H1 (cell line): ENCODE measurements around the gene NEDD9. TPM values are rescaled to one million over a fixed set of nuclear protein-coding genes. Genes with fewer than 3 reads are reported as not detected.

Experiments used
- CTCF ChIA-PET: fragments of 300-600 bp; sonication (Branson Sonifier 250); formaldehyde crosslinking; loops from one replicate; lab custom pipeline; 2021; ENCODE audit not compliant: partially characterized antibody; lab: Charles Lee
- POLR2A ChIA-PET: fragments of 300-600 bp; sonication (Branson Sonifier 250); formaldehyde crosslinking; loops from one replicate; lab custom pipeline; 2021; ENCODE audit warnings: inconsistent platforms; ENCODE audit not compliant: partially characterized antibody; lab: Charles Lee
- DNase-seq, 2 experiments: peaks; one replicate each; pipeline versions ENCODE4 v3.0.0 to v3.0.0-alpha.2; 2010 to 2022; ENCODE audit warnings: low spot score in 2 of 2, low read depth in 1 of 2, mixed read lengths in 1 of 2
- FAIRE-seq: peaks from 2 replicates; lab custom pipeline; 2011; peaks lifted over from hg19 to GRCh38; lab: Jason Lieb, UNC
- H2AFZ ChIP-seq: 2 replicates; pipeline ENCODE4 v1.8.1; 2012; ENCODE audit warnings: low read length, inconsistent platforms
- H2AK5ac ChIP-seq: 2 replicates; pipeline ENCODE4 v1.6.1; 2013; ENCODE audit warnings: low read depth, low read length
- H2BK120ac ChIP-seq: replicated peaks from 2 replicates; pipeline ENCODE3; 2013; ENCODE audit warnings: low read depth, low read length, inconsistent platforms
- H2BK12ac ChIP-seq: 2 replicates; pipeline ENCODE4 v1.6.1; 2013; ENCODE audit warnings: low read depth, low read length
- H2BK15ac ChIP-seq: 2 replicates; pipeline ENCODE4 v1.6.1; 2013; ENCODE audit warnings: low read length
- H2BK20ac ChIP-seq: 2 replicates; pipeline ENCODE4 v1.6.1; 2013; ENCODE audit warnings: low read length
- H2BK5ac ChIP-seq: 2 replicates; pipeline ENCODE4 v1.6.1; 2013; ENCODE audit warnings: low read depth, low read length
- H3K14ac ChIP-seq: 2 replicates; pipeline ENCODE4 v1.6.1; 2013; ENCODE audit warnings: inconsistent platforms; ENCODE audit not compliant: insufficient read length
- H3K18ac ChIP-seq: 2 replicates; pipeline ENCODE4 v1.6.1; 2013; ENCODE audit warnings: low read length; ENCODE audit errors: extremely low read depth
- H3K23ac ChIP-seq: 2 replicates; pipeline ENCODE4 v1.6.1; 2013; ENCODE audit warnings: inconsistent platforms; ENCODE audit not compliant: insufficient read length
- H3K23me2 ChIP-seq: 2 replicates; pipeline ENCODE4 v1.6.1; 2013; ENCODE audit warnings: low read depth, low read length
- H3K27ac ChIP-seq: 2 replicates; pipeline ENCODE4 v1.6.1; 2011; ENCODE audit warnings: low read depth, low read length, inconsistent platforms
- H3K27me3 ChIP-seq, 4 experiments: replicated peaks in 1 of 4; 1 replicate in 1 of 4; 2 replicates in 3 of 4; pipeline versions ENCODE4 v1.6.1 to v1.8.1; 2011 to 2013; ENCODE audit warnings: low read length in 3 of 4, mild to moderate bottlenecking in 3 of 4, inconsistent platforms in 2 of 4, mixed read lengths in 2 of 4, moderate library complexity in 1 of 4; ENCODE audit not compliant: control insufficient read depth in 3 of 4, insufficient read depth in 3 of 4; ENCODE audit errors: extremely low read depth in 1 of 4
- H3K36me3 ChIP-seq, 4 experiments: 2 replicates each; pipeline versions ENCODE4 v1.6.1 to v1.8.1; 2011 to 2013; ENCODE audit warnings: mild to moderate bottlenecking in 4 of 4, low read length in 3 of 4, moderate library complexity in 2 of 4, control low read depth in 1 of 4, inconsistent platforms in 1 of 4; ENCODE audit not compliant: insufficient read depth in 4 of 4, control insufficient read depth in 2 of 4
- H3K4ac ChIP-seq: replicated peaks from 2 replicates; pipeline ENCODE3; 2013; ENCODE audit warnings: low read length, low read depth, mixed read lengths, inconsistent platforms; ENCODE audit not compliant: insufficient read length
- H3K4me1 ChIP-seq, 4 experiments: replicated peaks in 1 of 4; 1 replicate in 1 of 4; 2 replicates in 3 of 4; pipeline versions ENCODE4 v1.6.1 to v1.8.1; 2011 to 2013; ENCODE audit warnings: low read length in 3 of 4, inconsistent platforms in 2 of 4, mixed read lengths in 1 of 4; ENCODE audit not compliant: insufficient read depth in 4 of 4, control insufficient read depth in 3 of 4
- H3K4me2 ChIP-seq, 2 experiments: 2 replicates each; pipeline versions ENCODE4 v1.6.1 to v1.8.1; 2011 to 2013; ENCODE audit warnings: low read depth in 2 of 2, low read length in 2 of 2, control low read depth in 1 of 2, inconsistent platforms in 1 of 2, mild to moderate bottlenecking in 1 of 2; ENCODE audit not compliant: insufficient read depth in 1 of 2
- H3K4me3 ChIP-seq, 4 experiments: fragments of 200-600, 300-600 bp in 1 of 4; sonication (generic), shearing (Covaris generic), sonication (Bioruptor Twin) in 1 of 4; 2 replicates each; pipeline versions ENCODE4 v1.5.1 to v1.8.1; 2011 to 2016; ENCODE audit warnings: low read length in 4 of 4, low read depth in 3 of 4, control low read depth in 2 of 4, inconsistent platforms in 2 of 4, mild to moderate bottlenecking in 2 of 4, mixed read lengths in 1 of 4, moderate library complexity in 1 of 4; ENCODE audit not compliant: insufficient read depth in 2 of 4; ENCODE audit errors: extremely low read depth in 1 of 4
- H3K56ac ChIP-seq: replicated peaks from 2 replicates; pipeline ENCODE3; 2013; ENCODE audit warnings: low read depth, mild to moderate bottlenecking, mixed read lengths, low read length, inconsistent platforms; ENCODE audit not compliant: insufficient read length
- H3K79me1 ChIP-seq: 2 replicates; pipeline ENCODE4 v1.6.1; 2013; ENCODE audit warnings: low read depth, low read length, control low read depth
- H3K79me2 ChIP-seq, 2 experiments: 2 replicates each; pipeline versions ENCODE4 v1.6.1 to v1.8.1; 2012 to 2013; ENCODE audit warnings: low read length in 2 of 2, mild to moderate bottlenecking in 2 of 2, inconsistent platforms in 1 of 2; ENCODE audit not compliant: insufficient read depth in 2 of 2, control insufficient read depth in 1 of 2
- H3K9ac ChIP-seq, 4 experiments: replicated peaks in 1 of 4; 1 replicate in 1 of 4; 2 replicates in 3 of 4; pipeline versions ENCODE4 v1.6.1 to v1.8.1; 2011 to 2013; ENCODE audit warnings: low read depth in 3 of 4, low read length in 3 of 4, control low read depth in 2 of 4, mild to moderate bottlenecking in 2 of 4, moderate library complexity in 2 of 4, inconsistent platforms in 1 of 4; ENCODE audit errors: extremely low read depth in 1 of 4
- H3K9me3 ChIP-seq, 2 experiments: 2 replicates each; pipeline versions ENCODE4 v1.6.1 to v1.8.1; 2012 to 2013; ENCODE audit warnings: mild to moderate bottlenecking in 2 of 2, moderate library complexity in 2 of 2, control low read depth in 1 of 2, inconsistent platforms in 1 of 2, low read depth in 1 of 2, low read length in 1 of 2, mixed read lengths in 1 of 2; ENCODE audit not compliant: insufficient read depth in 2 of 2
- H4K20me1 ChIP-seq, 2 experiments: replicated peaks in 1 of 2; 2 replicates each; pipeline versions ENCODE3 to v1.8.1; 2011 to 2013; ENCODE audit warnings: inconsistent platforms in 2 of 2, low read length in 2 of 2, mild to moderate bottlenecking in 1 of 2; ENCODE audit not compliant: insufficient read depth in 2 of 2, control insufficient read depth in 1 of 2
- H4K5ac ChIP-seq: 2 replicates; pipeline ENCODE4 v1.6.1; 2013; ENCODE audit warnings: low read length, low read depth, mixed read lengths, inconsistent platforms; ENCODE audit not compliant: insufficient read length
- H4K8ac ChIP-seq: 2 replicates; pipeline ENCODE4 v1.8.0; 2013; ENCODE audit warnings: mild to moderate bottlenecking, moderate library complexity, low read length, inconsistent platforms; ENCODE audit not compliant: insufficient read depth; ENCODE audit errors: extremely low read depth
- H4K91ac ChIP-seq: replicated peaks from 2 replicates; pipeline ENCODE3; 2013; ENCODE audit warnings: low read length, mixed read lengths, inconsistent platforms; ENCODE audit not compliant: insufficient read length
- CBX5 ChIP-seq: fragments of 300-800, 300-1000 bp; sonication (generic); IDR thresholded peaks from 2 replicates; pipeline ENCODE4 v1.7.1; 2016; ENCODE audit warnings: antibody characterized with exemption, low read length, low read depth
- CREB1 ChIP-seq: IDR thresholded peaks from 2 replicates; pipeline ENCODE4 v1.6.1; 2012; ENCODE audit warnings: inconsistent platforms
- GTF2F1 ChIP-seq: IDR thresholded peaks from 2 replicates; pipeline ENCODE4 v1.6.1; 2012; ENCODE audit warnings: low read depth, low read length, improper control_type of control experiment, borderline replicate concordance
- JUN ChIP-seq: IDR thresholded peaks from 2 replicates; pipeline ENCODE4 v1.6.1; 2011; ENCODE audit warnings: low read depth, mild to moderate bottlenecking, improper control_type of control experiment, low read length
- RNF2 ChIP-seq: fragments of 200-900, 300-1000 bp; sonication (generic); IDR thresholded peaks from 2 replicates; pipeline ENCODE4 v1.7.1; 2016; ENCODE audit warnings: borderline replicate concordance, low read depth, mild to moderate bottlenecking, antibody characterized with exemption, low read length; ENCODE audit not compliant: poor library complexity, severe bottlenecking; ENCODE audit errors: missing control alignments
- SP4 ChIP-seq: IDR thresholded peaks from 2 replicates; pipeline ENCODE4 v1.6.1; 2012; ENCODE audit warnings: low read length, inconsistent platforms
- SUZ12 ChIP-seq: fragments of 200-600 bp; sonication (generic); IDR thresholded peaks from 2 replicates; pipeline ENCODE4 v1.6.1; 2012; ENCODE audit warnings: mild to moderate bottlenecking, inconsistent platforms, low read length, moderate library complexity, mixed read lengths
- TAF1 ChIP-seq: IDR thresholded peaks from 2 replicates; pipeline ENCODE4 v1.6.1; 2011; ENCODE audit warnings: mild to moderate bottlenecking, low read depth, low read length
- TEAD4 ChIP-seq: IDR thresholded peaks from 2 replicates; pipeline ENCODE4 v1.6.1; 2012; ENCODE audit warnings: low read depth, low read length, inconsistent platforms, mixed read lengths
- WGBS, 2 experiments: shearing (Covaris generic) in 1 of 2; methylation state at CpG; one replicate each; pipeline versions ENCODE4 v1.1.6 to v1.1.7; 2013 to 2015; ENCODE audit warnings: low lambda C conversion rate in 2 of 2, mixed read lengths in 2 of 2, inconsistent platforms in 1 of 2, low coverage in 1 of 2, missing lambda C conversion rate in 1 of 2; ENCODE audit not compliant: insufficient replicate concordance in 2 of 2, insufficient coverage in 1 of 2, insufficient read length in 1 of 2; ENCODE audit errors: extremely low coverage in 1 of 2, missing lambda C conversion rate in 1 of 2; 5-methylcytosine and 5-hydroxymethylcytosine counted together
- polyA plus RNA-seq, 7 experiments: library from polyadenylated mRNA; depleted of rRNA in 3 of 7; stranded (reverse) in 5 of 7; unstranded in 2 of 7; fragments of >200 nt in 5 of 7; fragments of 200-250 nt in 2 of 7; gene quantifications; 1 replicate in 5 of 7; 2 replicates in 1 of 7; 4 replicates in 1 of 7; pipeline versions ENCODE4 v1.2.1 to v1.2.3, GENCODE V29; 2011 to 2013; ENCODE audit warnings: missing spikeins in 2 of 7, mixed read lengths in 2 of 7
- total RNA-seq: library from RNA; stranded (reverse); fragmentation: NEBNext Ultra II Directional; extraction: Animal tissue kit (Norgen Biotek cat#: 25700); gene quantifications from 2 replicates; pipeline ENCODE4 v1.2.1, GENCODE V29; 2021

NEDD9 gene
- total and polyA plus RNA-seq, 2 of the 8 experiments (the other 6 are each of a cell fraction or from before 2014, with no cell fraction given) = 3.6 to 12.0 TPM

- H4K20me1 ChIP-seq = no peaks in the 10 kb centered on the region
- H3K14ac ChIP-seq = no peak overlapping the region
- peak overlapping the region; percentile 5 for H4K91ac ChIP-seq
- H2AK5ac ChIP-seq = peak overlapping the region; percentile 75; the same call in 1 of the 2 replicates
- H3K9me3 ChIP-seq = no peaks in the 10 kb centered on the region; a peak in 1 of 4 replicates
- peak overlapping the region; percentile 84; the same call in 1 of the 2 replicates for H2BK12ac ChIP-seq
- H2BK5ac ChIP-seq = no peak overlapping the region
- TF ChIP-seq GTF2F1 = no peak
- no peak for TF ChIP-seq RNF2
- no peak for TF ChIP-seq CREB1
- TF ChIP-seq JUN = no peak
- TF ChIP-seq CBX5 = no peak
- TF ChIP-seq TAF1 = no peak
- TF ChIP-seq SUZ12 = no peak
- no peak for TF ChIP-seq TEAD4
- TF ChIP-seq SP4 = no peak
- TF ChIP-seq, all 59 proteins: peak for 0
- Histone ChIP-seq H2BK20ac (peak overlapping the region; percentile 99; the same call in 1 of the 2 replicates), H2BK15ac (peak overlapping the region; percentile 95; the same call in 1 of the 2 replicates), H3K27me3 (no peaks in the 10 kb centered on the region), H3K18ac (peak overlapping the region; percentile 48; the same call in 1 of the 2 replicates), H3K79me1 (no peaks in the 10 kb centered on the region), H3K36me3 (no peaks in the 10 kb centered on the region), H3K27ac (no peak overlapping the region), H3K23me2 (no peaks in the 10 kb centered on the region), H3K23ac (no peak overlapping the region), H2AFZ (no peak overlapping the region), H3K4me2 (no peak overlapping the region), H3K4ac (no peak overlapping the region), H3K4me1 (peaks cover 0 to 7% (median 3%) of the 10 kb centered on the region in 4 experiments; a peak in 5 of 7 replicates), H4K8ac (no peak overlapping the region), H2BK120ac (no peak overlapping the region), H4K5ac (no peak overlapping the region), H3K4me3 (no peak overlapping the region), H3K9ac (no peak overlapping the region), H3K79me2 (no peaks in the 10 kb centered on the region), H3K56ac (no peak overlapping the region)
- FAIRE-seq = no peak
- ChIA-PET CTCF (interaction anchor here (0.6 to 5.4 kb wide), 9 partner anchors 14 to 401 kb away, joined by 3 to 62 read pairs (median 4); no protein-coding TSS in a partner anchor), POLR2A (no interaction called here)
- DNase-seq = no peak
- 87% methylated on average over 5 of the region's 5 CpGs; no CpG with 5 or more reads in 1 of the 2 experiments for WGBS, 2 experiments
These were observed 58.2 kb downstream of the NEDD9 start for GRCh38 chr6:11174242-11174611.
